Neural cell (in vitro differentiated cells): Measurements from ENCODE around the gene MLLT3.

ENCODE experiments used
- EP300 ChIP-seq: fragments of 450-650 bp; conservative IDR thresholded peaks from 2 replicates; pipeline ENCODE4 v1.6.1; 2014; ENCODE audit warnings: antibody characterized with exemption, mild to moderate bottlenecking, moderate library complexity; ENCODE audit not compliant: poor library complexity, severe bottlenecking
- POLR2AphosphoS5 ChIP-seq: IDR thresholded peaks from 2 replicates; pipeline ENCODE4 v1.6.1; 2012
- SMC3 ChIP-seq: fragments of 450-650 bp; conservative IDR thresholded peaks from 2 replicates; pipeline ENCODE4 v1.6.1; 2014; ENCODE audit warnings: antibody characterized with exemption, mild to moderate bottlenecking, moderate library complexity; ENCODE audit not compliant: poor library complexity
- TF ChIP-seq, protein P1 (sequence below): fragments of 450-650 bp; IDR thresholded peaks from 2 replicates; pipeline ENCODE4 v1.5.1; 2014; ENCODE audit warnings: antibody characterized with exemption, mild to moderate bottlenecking, moderate library complexity; ENCODE audit not compliant: poor library complexity, severe bottlenecking
- TF ChIP-seq, protein P2 (sequence below): IDR thresholded peaks from 2 replicates; pipeline ENCODE4 v1.6.1; 2012; ENCODE audit warnings: borderline replicate concordance

GRCh38 chr9:20310024-20310423 is 312.3 kb downstream of the MLLT3 start:
- TF ChIP-seq POLR2AphosphoS5 (no peak), EP300 (no peak), SMC3 (no peak)
- TF ChIP-seq, protein P1, sequence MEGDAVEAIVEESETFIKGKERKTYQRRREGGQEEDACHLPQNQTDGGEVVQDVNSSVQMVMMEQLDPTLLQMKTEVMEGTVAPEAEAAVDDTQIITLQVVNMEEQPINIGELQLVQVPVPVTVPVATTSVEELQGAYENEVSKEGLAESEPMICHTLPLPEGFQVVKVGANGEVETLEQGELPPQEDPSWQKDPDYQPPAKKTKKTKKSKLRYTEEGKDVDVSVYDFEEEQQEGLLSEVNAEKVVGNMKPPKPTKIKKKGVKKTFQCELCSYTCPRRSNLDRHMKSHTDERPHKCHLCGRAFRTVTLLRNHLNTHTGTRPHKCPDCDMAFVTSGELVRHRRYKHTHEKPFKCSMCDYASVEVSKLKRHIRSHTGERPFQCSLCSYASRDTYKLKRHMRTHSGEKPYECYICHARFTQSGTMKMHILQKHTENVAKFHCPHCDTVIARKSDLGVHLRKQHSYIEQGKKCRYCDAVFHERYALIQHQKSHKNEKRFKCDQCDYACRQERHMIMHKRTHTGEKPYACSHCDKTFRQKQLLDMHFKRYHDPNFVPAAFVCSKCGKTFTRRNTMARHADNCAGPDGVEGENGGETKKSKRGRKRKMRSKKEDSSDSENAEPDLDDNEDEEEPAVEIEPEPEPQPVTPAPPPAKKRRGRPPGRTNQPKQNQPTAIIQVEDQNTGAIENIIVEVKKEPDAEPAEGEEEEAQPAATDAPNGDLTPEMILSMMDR, result no peak
- TF ChIP-seq, protein P2, sequence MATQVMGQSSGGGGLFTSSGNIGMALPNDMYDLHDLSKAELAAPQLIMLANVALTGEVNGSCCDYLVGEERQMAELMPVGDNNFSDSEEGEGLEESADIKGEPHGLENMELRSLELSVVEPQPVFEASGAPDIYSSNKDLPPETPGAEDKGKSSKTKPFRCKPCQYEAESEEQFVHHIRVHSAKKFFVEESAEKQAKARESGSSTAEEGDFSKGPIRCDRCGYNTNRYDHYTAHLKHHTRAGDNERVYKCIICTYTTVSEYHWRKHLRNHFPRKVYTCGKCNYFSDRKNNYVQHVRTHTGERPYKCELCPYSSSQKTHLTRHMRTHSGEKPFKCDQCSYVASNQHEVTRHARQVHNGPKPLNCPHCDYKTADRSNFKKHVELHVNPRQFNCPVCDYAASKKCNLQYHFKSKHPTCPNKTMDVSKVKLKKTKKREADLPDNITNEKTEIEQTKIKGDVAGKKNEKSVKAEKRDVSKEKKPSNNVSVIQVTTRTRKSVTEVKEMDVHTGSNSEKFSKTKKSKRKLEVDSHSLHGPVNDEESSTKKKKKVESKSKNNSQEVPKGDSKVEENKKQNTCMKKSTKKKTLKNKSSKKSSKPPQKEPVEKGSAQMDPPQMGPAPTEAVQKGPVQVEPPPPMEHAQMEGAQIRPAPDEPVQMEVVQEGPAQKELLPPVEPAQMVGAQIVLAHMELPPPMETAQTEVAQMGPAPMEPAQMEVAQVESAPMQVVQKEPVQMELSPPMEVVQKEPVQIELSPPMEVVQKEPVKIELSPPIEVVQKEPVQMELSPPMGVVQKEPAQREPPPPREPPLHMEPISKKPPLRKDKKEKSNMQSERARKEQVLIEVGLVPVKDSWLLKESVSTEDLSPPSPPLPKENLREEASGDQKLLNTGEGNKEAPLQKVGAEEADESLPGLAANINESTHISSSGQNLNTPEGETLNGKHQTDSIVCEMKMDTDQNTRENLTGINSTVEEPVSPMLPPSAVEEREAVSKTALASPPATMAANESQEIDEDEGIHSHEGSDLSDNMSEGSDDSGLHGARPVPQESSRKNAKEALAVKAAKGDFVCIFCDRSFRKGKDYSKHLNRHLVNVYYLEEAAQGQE, result no peak
